Tibial nerve (tissue), 4 donors: ENCODE results near the gene ZNF362.

ENCODE experiments used
- EP300 ChIP-seq, 2 donors: sonication (generic); formaldehyde crosslinking; IDR thresholded peaks; one replicate each; pipeline ENCODE4 v1.6.1; 2017; ENCODE audit warnings: antibody characterized with exemption in 2 of 2, mild to moderate bottlenecking in 1 of 2
- POLR2A ChIP-seq, 2 donors: fragments of 450-650 bp; IDR thresholded peaks; one replicate each; pipeline ENCODE4 v1.6.1; 2017; ENCODE audit warnings: antibody characterized with exemption in 2 of 2, mild to moderate bottlenecking in 2 of 2, moderate library complexity in 2 of 2
- TF ChIP-seq, protein P1 (sequence below), 5 experiments: fragments of 200-600 bp in 3 of 5; fragments of 450-650 bp in 2 of 5; sonication (generic) in 3 of 5; IDR thresholded peaks; one replicate each; pipeline ENCODE4 v1.5.1; 2016 to 2019; ENCODE audit warnings: antibody characterized with exemption in 5 of 5, mild to moderate bottlenecking in 3 of 5, moderate library complexity in 2 of 5

DNA sequence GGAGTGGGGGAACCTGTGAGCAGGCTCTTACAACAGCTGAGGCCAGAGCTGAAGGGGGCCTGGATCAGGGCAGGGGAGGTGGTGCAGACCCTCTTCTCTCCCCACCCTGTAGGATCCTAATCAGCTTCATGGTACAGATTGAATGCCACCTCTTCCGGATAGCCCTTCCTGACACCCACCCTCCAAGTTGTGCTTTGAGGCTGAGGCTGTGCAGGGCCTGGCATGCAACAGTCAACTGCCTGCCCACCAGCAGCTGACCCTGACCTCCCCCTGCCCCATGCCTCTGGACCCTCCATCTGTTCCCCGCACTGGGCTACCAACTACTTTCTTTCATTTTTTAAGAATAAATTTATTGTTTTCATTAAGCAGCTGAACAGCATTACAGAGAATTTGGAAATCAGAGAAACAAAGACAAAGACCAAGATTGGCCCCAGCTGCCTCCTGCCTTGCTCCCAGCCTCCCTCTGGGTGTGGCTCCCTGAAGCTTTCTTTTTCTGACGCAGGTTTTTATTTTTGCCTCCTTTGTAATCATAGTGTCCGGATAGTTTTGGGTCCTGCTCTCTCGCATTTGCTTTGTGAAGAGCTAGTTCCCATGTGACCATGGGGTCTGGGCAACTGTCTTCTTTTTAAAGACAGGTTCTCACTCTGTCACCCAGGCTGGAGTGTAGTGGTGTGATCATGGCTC is 12.8 kb downstream of the ZNF362 start:
- TF ChIP-seq, protein P1, sequence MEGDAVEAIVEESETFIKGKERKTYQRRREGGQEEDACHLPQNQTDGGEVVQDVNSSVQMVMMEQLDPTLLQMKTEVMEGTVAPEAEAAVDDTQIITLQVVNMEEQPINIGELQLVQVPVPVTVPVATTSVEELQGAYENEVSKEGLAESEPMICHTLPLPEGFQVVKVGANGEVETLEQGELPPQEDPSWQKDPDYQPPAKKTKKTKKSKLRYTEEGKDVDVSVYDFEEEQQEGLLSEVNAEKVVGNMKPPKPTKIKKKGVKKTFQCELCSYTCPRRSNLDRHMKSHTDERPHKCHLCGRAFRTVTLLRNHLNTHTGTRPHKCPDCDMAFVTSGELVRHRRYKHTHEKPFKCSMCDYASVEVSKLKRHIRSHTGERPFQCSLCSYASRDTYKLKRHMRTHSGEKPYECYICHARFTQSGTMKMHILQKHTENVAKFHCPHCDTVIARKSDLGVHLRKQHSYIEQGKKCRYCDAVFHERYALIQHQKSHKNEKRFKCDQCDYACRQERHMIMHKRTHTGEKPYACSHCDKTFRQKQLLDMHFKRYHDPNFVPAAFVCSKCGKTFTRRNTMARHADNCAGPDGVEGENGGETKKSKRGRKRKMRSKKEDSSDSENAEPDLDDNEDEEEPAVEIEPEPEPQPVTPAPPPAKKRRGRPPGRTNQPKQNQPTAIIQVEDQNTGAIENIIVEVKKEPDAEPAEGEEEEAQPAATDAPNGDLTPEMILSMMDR (IDR thresholded peaks at IDR 0.05) = no peak
- no peak for TF ChIP-seq POLR2A (IDR thresholded peaks at IDR 0.05)
- no peak for TF ChIP-seq EP300 (IDR thresholded peaks at IDR 0.05)
